HG03108 (cell line): ENCODE measurements around the gene LONP1.

ENCODE experiments used
- ATAC-seq: cut with Tn5 transposase; IDR thresholded peaks from one replicate; pipeline ENCODE4 v1.9.1; 2021; ENCODE audit warnings: moderate library complexity; ENCODE audit not compliant: unreplicated experiment

LONP1 gene

GRCh38 chr19:5651361-5651760 lies 68.6 kb downstream of the LONP1 start:
- no peak for ATAC-seq

- ATAC-seq = no peak
These were observed 71.5 kb downstream of the LONP1 start for GRCh38 chr19:5648464-5648863.

GRCh38 chr19:5646703-5647102 lies 73.2 kb downstream of the LONP1 start:
- ATAC-seq = no peak

- ATAC-seq = no peak
These were observed 74.5 kb downstream of the LONP1 start for GRCh38 chr19:5645409-5645808.

GRCh38 chr19:5644037-5644436 lies 75.9 kb downstream of the LONP1 start:
- ATAC-seq = no peak

- no peak for ATAC-seq
These were observed 76.9 kb downstream of the LONP1 start for GRCh38 chr19:5643060-5643459.

GRCh38 chr19:5642204-5642603 lies 77.7 kb downstream of the LONP1 start:
- ATAC-seq = no peak
